GM08714 (cell line): ENCODE measurements around the gene TXNDC2.

Source experiments
- H3K4me3 ChIP-seq: fragments of 200-500 bp; sonication (Bioruptor generic); 2 replicates; pipeline ENCODE4 v1.5.1; 2014; ENCODE audit warnings: mild to moderate bottlenecking, low read length, inconsistent platforms
- ZNF274 ChIP-seq: IDR thresholded peaks from 2 replicates; pipeline ENCODE4 v1.6.1; 2012; ENCODE audit warnings: mild to moderate bottlenecking, low read depth, low read length

The TXNDC2 gene

GRCh38 chr18:9922592-9923311, 37.0 kb downstream of the TXNDC2 start:
- TF ChIP-seq ZNF274: no peak
- no peak overlapping the region for H3K4me3 ChIP-seq

- H3K4me3 ChIP-seq: no peak overlapping the region
- TF ChIP-seq ZNF274: no peak
Measured at GRCh38 chr18:9924371-9924943, 38.7 kb downstream of the TXNDC2 start.

GRCh38 chr18:9925369-9925768, 39.6 kb downstream of the TXNDC2 start:
- no peak for TF ChIP-seq ZNF274
- H3K4me3 ChIP-seq: no peak overlapping the region

GRCh38 chr18:9925795-9926194, 40.0 kb downstream of the TXNDC2 start:
- TF ChIP-seq ZNF274: no peak

GRCh38 chr18:9926223-9926894, 40.6 kb downstream of the TXNDC2 start:
- TF ChIP-seq ZNF274: no peak

More at GRCh38 chr18:9925795-9926194, 40.0 kb downstream of the TXNDC2 start:
- no peak overlapping the region for H3K4me3 ChIP-seq

GRCh38 chr18:9926977-9927376, 41.2 kb downstream of the TXNDC2 start:
- no peak overlapping the region for H3K4me3 ChIP-seq
- no peak for TF ChIP-seq ZNF274

More at GRCh38 chr18:9926223-9926894, 40.6 kb downstream of the TXNDC2 start:
- no peak overlapping the region for H3K4me3 ChIP-seq

GRCh38 chr18:9927392-9928063, 41.8 kb downstream of the TXNDC2 start:
- TF ChIP-seq ZNF274: no peak
- no peak overlapping the region for H3K4me3 ChIP-seq

- no peak overlapping the region for H3K4me3 ChIP-seq
- TF ChIP-seq ZNF274: no peak
Measured at GRCh38 chr18:9928646-9929259, 43.0 kb downstream of the TXNDC2 start.

GRCh38 chr18:9930299-9930884, 44.6 kb downstream of the TXNDC2 start:
- TF ChIP-seq ZNF274: no peak

GRCh38 chr18:9931146-9931545, 45.4 kb downstream of the TXNDC2 start:
- H3K4me3 ChIP-seq: no peak overlapping the region
- no peak for TF ChIP-seq ZNF274

More at GRCh38 chr18:9930299-9930884, 44.6 kb downstream of the TXNDC2 start:
- no peak overlapping the region for H3K4me3 ChIP-seq

- TF ChIP-seq ZNF274: no peak
- no peak overlapping the region for H3K4me3 ChIP-seq
Measured at GRCh38 chr18:9931678-9932077, 45.9 kb downstream of the TXNDC2 start.

GRCh38 chr18:9933865-9934264, 48.1 kb downstream of the TXNDC2 start:
- TF ChIP-seq ZNF274: no peak

GRCh38 chr18:9934274-9934673, 48.5 kb downstream of the TXNDC2 start:
- no peak for TF ChIP-seq ZNF274
- no peak overlapping the region for H3K4me3 ChIP-seq

More at GRCh38 chr18:9933865-9934264, 48.1 kb downstream of the TXNDC2 start:
- no peak overlapping the region for H3K4me3 ChIP-seq
